Esophagus (tissue), 2 donors: ENCODE data around the gene ITPR2. TPM values are rescaled to one million over a fixed set of nuclear protein-coding genes. Genes with fewer than 3 reads are reported as not detected.
A peak's percentile ranks its signal among the peaks of the same experiment; 100 is the strongest.

Experiments
- H3K27ac ChIP-seq, 2 donors: one replicate each; pipeline ENCODE4 v1.5.1; 2013; ENCODE audit warnings: low read depth in 2 of 2, mild to moderate bottlenecking in 2 of 2, inconsistent platforms in 1 of 2, low read length in 1 of 2, moderate library complexity in 1 of 2
- H3K27me3 ChIP-seq, 2 donors: one replicate each; pipeline ENCODE4 v1.6.1; 2013; ENCODE audit warnings: low read length in 2 of 2, control low read depth in 1 of 2, mild to moderate bottlenecking in 1 of 2; ENCODE audit not compliant: insufficient read depth in 2 of 2, control insufficient read depth in 1 of 2
- H3K36me3 ChIP-seq, 2 donors: one replicate each; pipeline ENCODE4 v1.6.1; 2013; ENCODE audit warnings: low read length in 1 of 2; ENCODE audit not compliant: control insufficient read depth in 2 of 2, insufficient read depth in 2 of 2
- H3K4me1 ChIP-seq, 2 donors: one replicate each; pipeline ENCODE4 v1.6.1; 2013; ENCODE audit warnings: low read length in 1 of 2; ENCODE audit not compliant: control insufficient read depth in 2 of 2, insufficient read depth in 2 of 2
- H3K4me3 ChIP-seq, 2 donors: one replicate each; pipeline ENCODE4 v1.5.1; 2013; ENCODE audit warnings: low read length in 2 of 2, mild to moderate bottlenecking in 2 of 2, low read depth in 1 of 2, moderate library complexity in 1 of 2
- H3K9me3 ChIP-seq, 2 donors: one replicate each; pipeline ENCODE4 v1.6.1; 2013; ENCODE audit warnings: mild to moderate bottlenecking in 2 of 2, low read depth in 1 of 2, low read length in 1 of 2, moderate library complexity in 1 of 2; ENCODE audit not compliant: control insufficient read depth in 2 of 2, insufficient read depth in 1 of 2
- WGBS, 2 donors: extraction: QIAGEN DNeasy Blood & Tissue Kit; methylation state at CpG; one replicate each; pipeline ENCODE4 v1.1.7; 2013; 5-methylcytosine and 5-hydroxymethylcytosine counted together
- polyA plus RNA-seq, 2 donors: library from polyadenylated mRNA; stranded (reverse); fragments of 200-250 nt; gene quantifications; one replicate each; pipeline ENCODE4 v1.2.3, GENCODE V29; 2013
- donor health status: healthy with polysubstance abuse.
- donor health status: Bipolar disorder and iron deficiency.

ITPR2 gene
- polyA plus RNA-seq, 2 donors, result 4.8 to 5.7 TPM

- WGBS, 2 donors, result 79 to 84% methylated on average over 2 of the region's 2 CpGs
- H3K9me3 ChIP-seq, result no peaks in the 10 kb centered on the region
- no peaks in the 10 kb centered on the region for H3K36me3 ChIP-seq
- no peaks in the 10 kb centered on the region for H3K27me3 ChIP-seq
- H3K4me3 ChIP-seq, result no peak overlapping the region
- H3K4me1 ChIP-seq, result no peaks in the 10 kb centered on the region
- no peak overlapping the region for H3K27ac ChIP-seq
Measured at GRCh38 chr12:26304273-26304672, 528.7 kb downstream of the ITPR2 start.

GRCh38 chr12:26303418-26303817, 529.6 kb downstream of the ITPR2 start:
- Histone ChIP-seq H3K4me1 (no peaks in the 10 kb centered on the region), H3K36me3 (no peaks in the 10 kb centered on the region), H3K4me3 (no peak overlapping the region), H3K27ac (no peak overlapping the region), H3K9me3 (no peaks in the 10 kb centered on the region), H3K27me3 (no peaks in the 10 kb centered on the region)
- WGBS, 2 donors, result 73 to 82% methylated on average over 1 of the region's 1 CpG

GRCh38 chr12:26302776-26303175, 530.2 kb downstream of the ITPR2 start:
- Histone ChIP-seq H3K36me3 (no peaks in the 10 kb centered on the region), H3K9me3 (no peaks in the 10 kb centered on the region), H3K4me3 (no peak overlapping the region), H3K4me1 (no peaks in the 10 kb centered on the region), H3K27me3 (no peaks in the 10 kb centered on the region), H3K27ac (no peak overlapping the region)
- 97% methylated on average over 3 of the region's 3 CpGs for WGBS, 2 donors

GRCh38 chr12:26299751-26300150, 533.2 kb downstream of the ITPR2 start:
- H3K27ac ChIP-seq, result no peak overlapping the region
- H3K27me3 ChIP-seq, result no peaks in the 10 kb centered on the region
- H3K9me3 ChIP-seq, result no peaks in the 10 kb centered on the region
- 76 to 91% methylated on average over 1 of the region's 1 CpG for WGBS, 2 donors
- H3K36me3 ChIP-seq, result no peaks in the 10 kb centered on the region
- no peaks in the 10 kb centered on the region for H3K4me1 ChIP-seq
- H3K4me3 ChIP-seq, result no peak overlapping the region

- 27 to 28% methylated on average over 6 of the region's 6 CpGs for WGBS, 2 donors
- Histone ChIP-seq H3K36me3 (no peaks in the 10 kb centered on the region), H3K9me3 (no peaks in the 10 kb centered on the region), H3K27ac (no peak overlapping the region), H3K4me1 (no peaks in the 10 kb centered on the region), H3K27me3 (no peaks in the 10 kb centered on the region), H3K4me3 (peak overlapping the region in 1 of 2 donors; percentile 21)
Measured at GRCh38 chr12:26298785-26299621, 534.0 kb downstream of the ITPR2 start.

GRCh38 chr12:26297396-26298070, 535.5 kb downstream of the ITPR2 start:
- WGBS, 2 donors, result 80 to 85% methylated on average over 8 of the region's 8 CpGs
- Histone ChIP-seq H3K27ac (no peak overlapping the region), H3K27me3 (no peaks in the 10 kb centered on the region), H3K4me1 (no peaks in the 10 kb centered on the region), H3K36me3 (no peaks in the 10 kb centered on the region), H3K9me3 (no peaks in the 10 kb centered on the region), H3K4me3 (no peak overlapping the region)

- WGBS, 2 donors, result 80 to 81% methylated on average over 4 of the region's 4 CpGs
Measured at GRCh38 chr12:26295001-26295400, 538.0 kb downstream of the ITPR2 start.

GRCh38 chr12:26293612-26294011, 539.4 kb downstream of the ITPR2 start:
- Histone ChIP-seq H3K9me3 (no peaks in the 10 kb centered on the region), H3K4me1 (no peaks in the 10 kb centered on the region), H3K27me3 (no peaks in the 10 kb centered on the region), H3K4me3 (no peak overlapping the region), H3K27ac (no peak overlapping the region), H3K36me3 (no peaks in the 10 kb centered on the region)
- WGBS, 2 donors, result 57 to 68% methylated on average over 2 of the region's 2 CpGs

More at GRCh38 chr12:26295001-26295400, 538.0 kb downstream of the ITPR2 start:
- no peak overlapping the region for H3K4me3 ChIP-seq
- H3K36me3 ChIP-seq, result no peaks in the 10 kb centered on the region
- no peaks in the 10 kb centered on the region for H3K4me1 ChIP-seq
- no peaks in the 10 kb centered on the region for H3K9me3 ChIP-seq
- no peak overlapping the region for H3K27ac ChIP-seq
- no peaks in the 10 kb centered on the region for H3K27me3 ChIP-seq

GRCh38 chr12:26292596-26292995, 540.4 kb downstream of the ITPR2 start:
- H3K4me1 ChIP-seq, result peaks cover 0 to 3% of the 10 kb centered on the region in 2 donors
- H3K9me3 ChIP-seq, result no peaks in the 10 kb centered on the region
- no peaks in the 10 kb centered on the region for H3K36me3 ChIP-seq
- 94 to 96% methylated on average over 1 of the region's 1 CpG for WGBS, 2 donors
- H3K27me3 ChIP-seq, result no peaks in the 10 kb centered on the region
- no peak overlapping the region for H3K27ac ChIP-seq
- no peak overlapping the region for H3K4me3 ChIP-seq
